NCI-H82 treated with DMSO at 0.1 percent for 48 hours (cell line): ENCODE measurements around the gene ACO2.
"Not testable (repeated sequence)": the region's sequence is repeated elsewhere in the genome, so short reads cannot be mapped to it uniquely, and the experiment has no call there.

Source experiments
- DNase-seq: peaks from one replicate; lab custom pipeline; 2025; ENCODE audit not compliant: unreplicated experiment; lab: John Stamatoyannopoulos, UW

ACO2 gene

DNA sequence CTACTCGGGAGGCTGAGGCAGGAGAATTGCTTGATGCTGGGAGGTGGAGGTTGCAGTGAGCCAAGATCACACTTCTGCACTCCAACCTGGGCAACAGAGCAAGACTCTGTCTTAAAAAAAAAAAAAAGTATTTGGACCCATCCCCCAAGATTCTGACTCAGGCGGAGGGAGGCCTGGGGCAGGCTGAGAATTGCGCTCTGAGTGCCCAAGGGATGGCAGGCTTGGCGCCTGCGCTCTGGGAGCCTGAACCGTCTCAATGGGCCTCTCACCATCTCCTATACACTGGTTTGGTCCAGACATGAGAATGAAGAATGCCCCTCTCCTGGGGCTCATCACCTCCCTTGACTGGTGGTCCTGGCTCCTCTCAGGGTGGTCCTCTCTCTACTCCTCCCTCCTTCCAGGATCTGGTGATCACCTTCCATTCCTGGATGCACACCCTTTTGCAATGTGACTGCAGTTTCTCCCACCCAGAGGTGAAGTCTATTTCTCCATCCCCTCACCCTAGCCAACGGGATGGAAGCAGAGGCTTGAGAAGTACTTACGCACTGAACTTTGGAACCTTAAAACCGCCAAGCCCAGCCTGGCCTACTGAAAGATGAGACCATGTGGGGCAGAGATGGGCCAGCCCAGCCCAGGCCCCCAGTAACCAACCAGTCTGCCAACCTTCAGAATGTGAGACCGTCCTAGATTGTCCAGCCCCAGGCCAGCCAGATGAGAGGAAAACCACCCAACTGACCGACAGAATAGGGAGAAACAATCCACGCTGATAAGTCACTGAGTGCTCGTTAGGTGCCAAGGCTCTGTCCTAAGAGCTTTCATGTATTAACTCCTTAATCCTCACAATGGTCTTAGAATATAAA lies 70.5 kb downstream of the ACO2 start:
- no peak for DNase-seq

DNA sequence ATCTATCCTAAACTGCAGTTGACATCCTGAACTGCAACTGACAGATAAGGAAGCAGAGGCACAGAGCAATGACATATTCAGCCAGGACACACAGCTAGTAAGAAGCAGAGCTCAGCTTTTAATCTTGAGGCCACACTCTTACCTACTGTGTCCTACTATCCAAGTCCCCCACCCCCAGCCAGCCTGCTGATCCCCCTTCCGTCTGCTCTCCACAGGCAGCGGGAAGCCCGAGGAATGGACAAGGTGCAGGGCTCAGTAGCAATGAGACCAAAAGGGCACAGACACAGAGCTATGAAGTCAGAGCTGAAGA lies 71.0 kb downstream of the ACO2 start:
- no peak for DNase-seq

DNA sequence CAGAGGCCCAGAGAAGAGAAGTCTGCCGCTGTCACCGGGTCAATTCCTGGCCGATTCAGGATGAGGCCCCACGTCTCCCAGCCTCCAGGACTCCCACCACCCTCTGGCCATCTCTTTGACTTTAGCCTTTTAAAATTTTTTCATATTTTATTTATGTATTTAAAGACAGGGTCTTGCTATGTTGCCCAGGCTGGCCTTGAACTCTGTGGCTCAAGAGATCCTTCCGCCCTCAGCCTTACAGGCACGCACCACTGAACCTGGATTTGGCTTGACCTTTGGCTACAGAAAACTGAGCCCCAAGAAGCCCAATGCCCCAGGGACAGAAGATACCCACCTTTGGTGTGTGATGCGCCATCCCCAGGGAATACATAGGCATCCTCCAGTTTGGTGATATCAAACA lies 71.4 kb downstream of the ACO2 start:
- no peak for DNase-seq

DNA sequence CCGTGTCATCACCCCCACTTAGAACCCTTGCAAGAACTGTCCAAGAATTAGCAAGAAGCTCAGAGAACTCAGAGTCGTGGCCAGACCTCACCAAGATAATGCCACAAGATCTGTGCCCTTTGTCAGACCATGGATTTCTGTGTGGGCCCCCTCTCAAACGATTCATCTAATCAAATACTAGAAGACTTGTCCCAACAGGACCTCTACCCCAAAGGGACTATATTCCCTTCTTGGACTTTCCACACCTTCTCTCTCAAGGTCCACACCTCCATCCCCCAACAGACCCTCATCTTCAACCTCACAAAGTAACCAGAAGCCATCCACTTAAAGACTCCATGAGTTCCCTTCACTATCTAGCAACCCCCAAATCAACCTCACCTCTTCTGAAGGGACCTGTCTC lies 72.6 kb downstream of the ACO2 start:
- DNase-seq = no peak

DNA sequence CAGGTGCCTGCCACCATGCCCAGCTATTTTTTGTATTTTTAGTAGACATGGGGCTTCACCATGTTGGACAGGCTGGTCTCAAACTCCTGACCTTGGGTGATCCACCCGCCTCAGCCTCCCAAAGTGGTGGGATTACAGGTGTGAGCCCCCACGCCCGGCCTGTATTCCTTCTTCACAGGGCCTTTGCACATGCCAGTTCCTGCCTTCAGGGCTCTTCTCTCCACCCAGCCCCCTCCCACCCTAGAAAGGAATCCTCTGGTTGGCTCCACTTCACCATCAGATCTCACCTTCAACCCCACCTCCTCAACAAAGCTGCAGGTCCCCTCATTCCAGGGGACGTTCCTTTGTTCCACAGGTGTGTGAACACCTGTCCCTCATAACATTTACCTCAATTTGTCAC lies 73.3 kb downstream of the ACO2 start:
- DNase-seq = no peak

DNA sequence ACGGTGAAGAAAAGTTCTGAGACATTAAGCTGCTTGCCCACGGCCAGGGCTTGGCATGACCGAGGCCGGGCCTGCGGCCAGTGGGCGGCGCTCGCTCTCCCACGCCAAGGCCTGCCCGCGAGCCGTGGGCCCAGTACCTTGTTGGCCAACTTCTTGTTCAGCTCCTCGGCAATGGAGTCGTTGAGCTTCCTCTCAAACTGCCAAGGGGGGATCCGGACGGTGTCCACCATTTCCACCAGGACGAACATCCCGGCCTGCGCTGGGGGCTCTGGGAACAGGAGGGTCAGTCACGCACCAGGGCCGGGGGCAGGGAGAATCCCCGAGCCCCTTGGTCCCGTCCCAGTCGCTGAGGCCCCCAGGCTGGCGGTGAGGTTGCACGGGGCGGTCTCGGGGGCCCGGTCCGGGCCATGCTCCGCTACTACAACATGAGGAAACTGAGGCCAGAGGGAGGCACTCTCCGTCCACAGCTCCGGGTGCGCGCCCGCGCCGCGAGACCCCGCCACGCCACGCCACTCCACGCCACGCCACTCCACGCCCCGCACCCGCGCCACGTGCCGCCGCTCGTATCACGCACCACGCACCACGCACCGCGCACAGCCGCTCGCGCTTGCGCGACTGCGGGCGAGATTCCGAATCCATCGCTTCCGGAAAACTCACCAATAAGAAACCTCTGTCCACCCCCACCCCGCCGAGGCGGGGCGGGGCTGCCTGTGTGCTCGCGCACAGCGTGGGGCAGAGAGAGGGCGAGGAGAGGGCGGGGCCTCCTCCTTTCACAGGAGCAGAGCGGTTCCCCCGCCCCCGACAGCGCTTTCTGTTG lies 75.1 kb downstream of the ACO2 start, which contains the start of gene POLR3H:
Gene POLR3H (minus strand): TSS at position 617 of the 817 bp plus-strand sequence. CDS start 369 bp downstream, at position 248.
- DNase-seq = peak; percentile 89

DNA sequence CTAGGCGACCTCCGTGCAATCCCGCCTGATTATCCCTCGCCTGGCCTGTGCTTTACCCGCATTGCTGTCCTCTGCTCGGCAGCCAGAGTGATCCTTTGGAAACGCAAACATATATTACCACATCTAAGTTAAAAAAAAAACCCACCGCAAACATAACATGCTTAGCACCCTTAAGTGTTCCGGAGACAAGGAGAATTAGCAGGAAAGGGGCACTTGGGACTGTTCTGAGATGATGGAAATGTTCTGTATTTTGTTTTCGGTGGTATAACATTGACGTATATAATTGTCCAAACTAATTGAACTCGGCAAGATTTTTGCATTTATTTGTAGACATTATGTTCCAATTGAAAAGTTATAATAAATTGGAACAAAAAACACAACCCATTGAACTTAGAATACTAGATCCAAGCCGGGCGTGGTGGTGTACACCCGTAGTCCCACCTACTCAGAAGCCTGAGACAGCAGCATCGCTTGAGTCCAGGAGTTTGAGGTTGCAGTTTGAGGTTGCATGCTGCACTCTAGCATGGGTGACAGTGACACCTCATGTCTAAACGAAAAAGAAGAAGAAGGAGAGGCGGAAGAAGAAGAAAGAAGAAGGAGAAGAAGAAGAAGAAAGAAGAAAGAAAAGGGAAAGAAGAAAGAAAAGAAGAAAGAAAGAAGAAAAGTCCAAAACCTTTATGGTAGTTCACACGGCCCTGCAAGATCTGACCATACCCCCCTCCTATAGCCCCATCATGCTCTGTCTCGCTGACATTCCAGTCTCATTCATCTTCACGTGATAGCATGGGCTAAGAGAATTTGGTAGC lies 76.0 kb downstream of the ACO2 start:
- no peak for DNase-seq

DNA sequence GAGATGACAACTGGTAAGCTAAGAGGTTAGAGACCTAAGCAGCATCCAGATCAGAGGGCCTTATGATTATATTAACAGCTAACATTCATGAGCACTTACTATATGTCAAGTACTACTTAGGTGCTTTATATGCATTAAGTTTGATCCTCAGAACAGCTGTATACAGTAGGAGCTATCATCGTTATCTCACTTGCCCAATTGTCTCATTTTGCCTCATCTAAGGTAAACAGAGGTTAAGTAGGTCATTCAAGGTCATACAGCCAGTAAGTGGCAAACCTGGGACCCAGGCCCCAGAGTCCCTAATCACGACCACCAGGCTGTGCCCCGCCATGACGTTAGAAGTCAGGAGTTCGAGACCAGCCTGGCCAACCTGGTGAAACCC lies 79.9 kb downstream of the ACO2 start:
- no peak for DNase-seq

DNA sequence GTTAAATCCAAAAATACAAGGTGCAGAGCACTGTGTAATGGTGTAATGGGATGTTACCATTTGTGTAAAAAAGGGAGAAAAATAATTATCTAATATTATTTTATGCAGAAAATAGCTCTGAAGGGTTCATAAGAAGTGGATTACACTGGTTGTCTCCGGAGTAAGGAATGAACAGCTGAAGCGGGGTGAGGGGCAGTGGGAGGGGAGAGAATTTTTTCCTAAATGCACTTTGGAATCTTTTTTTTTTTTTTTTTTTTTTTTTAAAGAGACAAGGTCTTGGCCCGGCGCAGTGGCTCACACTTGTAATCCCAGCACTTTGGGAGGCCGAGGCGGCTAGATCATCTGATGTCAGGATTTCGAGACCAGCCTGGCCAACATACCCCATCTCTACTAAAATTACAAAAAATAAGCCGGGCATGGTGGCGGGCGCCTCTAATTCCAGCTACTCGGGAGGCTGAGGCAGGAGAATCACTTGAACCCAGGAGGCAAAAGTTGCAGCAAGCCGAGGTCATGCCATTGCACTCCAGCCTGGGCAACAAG lies 82.1 kb downstream of the ACO2 start:
- no peak for DNase-seq

DNA sequence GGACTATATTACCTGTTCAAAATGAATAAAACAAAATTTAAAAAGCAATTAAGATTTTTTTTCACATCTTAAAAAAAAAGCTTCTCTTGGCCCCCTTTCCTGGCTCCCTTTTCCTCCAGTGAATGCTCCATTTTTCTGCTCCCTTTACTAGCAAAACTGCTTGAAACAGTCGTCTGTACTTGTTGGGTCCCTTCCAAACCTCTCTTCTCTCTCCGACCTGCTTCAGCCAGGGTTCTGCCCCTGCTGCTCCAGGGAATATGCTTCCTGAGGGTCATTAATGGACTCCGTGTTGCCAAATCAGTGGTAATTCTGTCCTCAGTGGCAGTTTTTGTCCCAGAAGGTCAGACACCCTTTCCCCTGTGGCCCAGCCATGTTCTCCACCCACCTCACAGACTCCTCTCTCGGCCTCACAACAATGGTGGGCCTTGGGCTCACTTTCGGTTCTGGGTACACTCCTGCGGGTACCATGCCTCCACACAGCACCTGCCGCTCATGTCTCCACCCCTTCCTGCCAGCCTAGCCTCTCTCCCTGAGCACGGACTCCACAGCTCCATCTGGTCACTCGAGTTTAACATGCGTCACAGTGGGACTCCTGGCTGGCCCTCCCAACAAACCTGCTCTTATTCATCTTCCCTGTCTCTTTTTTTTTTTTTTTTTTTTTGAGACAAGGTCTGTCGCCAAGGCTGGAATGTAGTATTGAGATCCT lies 83.1 kb downstream of the ACO2 start:
- no peak for DNase-seq

DNA sequence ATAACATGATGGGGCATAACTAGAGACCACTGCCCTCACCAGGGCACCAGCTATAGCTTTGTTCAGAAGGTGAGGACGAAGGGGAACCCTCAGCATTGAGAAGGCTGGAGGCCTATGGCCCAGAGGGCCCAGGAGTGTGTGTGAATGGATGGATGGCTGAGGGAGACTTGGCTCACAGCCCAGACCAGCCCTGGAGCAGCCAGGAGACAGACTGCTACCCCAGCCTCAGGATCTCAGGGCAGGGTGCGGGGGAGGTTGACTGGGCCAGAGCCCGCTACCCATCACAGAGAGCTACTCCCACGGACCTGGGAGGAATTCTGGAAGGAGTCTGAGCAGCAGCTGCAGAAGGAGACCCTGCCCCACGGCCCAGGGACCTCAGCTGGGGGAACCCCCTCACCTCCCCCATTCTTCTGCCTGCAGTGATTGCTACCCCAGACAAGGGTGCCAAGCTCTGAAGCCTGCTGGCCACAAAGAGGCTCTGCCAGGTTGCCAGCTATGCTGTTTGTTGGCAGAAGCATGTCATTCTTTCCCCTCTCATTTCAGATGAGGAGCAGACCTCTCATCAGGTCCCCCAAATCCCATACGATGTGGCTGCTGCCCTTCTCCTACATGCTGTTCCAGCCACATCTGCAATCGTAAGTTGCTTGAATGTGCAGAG lies 86.5 kb downstream of the ACO2 start:
- DNase-seq = no peak

DNA sequence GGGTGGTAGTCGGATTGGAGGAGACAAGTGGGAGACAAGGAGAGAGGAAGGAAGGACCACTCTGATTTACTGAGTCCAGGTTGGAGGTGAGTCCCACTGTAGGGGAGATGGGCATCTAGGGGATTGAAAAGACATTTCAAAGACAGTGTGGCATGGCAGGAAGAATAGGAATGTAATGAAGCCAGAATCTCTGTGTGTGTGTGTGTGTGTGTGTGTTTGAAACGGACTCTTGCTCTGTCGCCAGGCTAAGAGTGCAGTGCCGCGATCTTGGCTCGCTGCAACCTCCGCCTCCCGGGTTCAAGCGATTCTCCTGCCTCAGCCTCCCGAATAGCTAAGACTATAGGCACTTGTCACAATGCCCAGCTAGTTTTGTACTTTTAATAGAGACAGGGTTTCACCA lies 87.6 kb downstream of the ACO2 start:
- no peak for DNase-seq

DNA sequence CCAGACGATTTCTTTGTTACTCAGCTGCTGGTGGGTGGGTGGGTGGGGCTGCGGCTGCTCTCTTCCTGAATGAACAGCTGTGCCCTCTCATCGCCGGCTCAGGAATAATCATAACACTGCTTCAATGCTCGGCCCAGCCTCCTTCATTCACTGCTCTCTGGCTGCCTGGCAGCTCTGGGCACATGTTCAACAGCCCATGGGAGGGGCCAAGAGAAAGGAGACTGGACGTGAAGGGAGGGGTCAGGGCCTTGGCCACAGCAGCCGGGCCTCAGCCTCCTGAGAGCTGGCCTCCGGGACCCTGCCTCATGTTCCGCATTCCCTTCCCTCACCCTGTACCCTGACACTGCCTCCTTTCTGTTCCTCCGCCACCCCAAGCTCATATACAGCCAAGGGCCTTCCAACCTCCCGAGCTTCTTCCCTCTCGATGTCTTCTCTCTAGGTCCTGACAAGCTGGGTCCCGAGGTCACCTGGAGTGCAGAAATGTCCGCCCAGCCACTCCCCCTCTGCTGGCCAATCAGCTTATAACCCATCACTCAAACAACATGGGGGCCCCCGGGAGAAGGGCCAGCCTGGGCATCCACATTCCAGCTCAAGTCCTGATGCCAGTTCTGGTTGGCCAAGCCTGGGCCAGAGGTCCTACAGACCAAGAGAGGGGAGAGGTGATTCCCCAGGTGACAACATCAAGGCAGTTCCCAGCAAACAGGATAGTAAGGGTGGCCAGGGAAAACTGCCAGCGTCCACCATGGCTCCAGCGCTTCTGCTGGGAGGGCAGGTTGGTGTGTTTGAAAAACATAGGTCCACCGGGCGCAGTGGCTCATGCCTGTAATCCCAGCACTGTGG lies 88.7 kb downstream of the ACO2 start:
- no peak for DNase-seq

DNA sequence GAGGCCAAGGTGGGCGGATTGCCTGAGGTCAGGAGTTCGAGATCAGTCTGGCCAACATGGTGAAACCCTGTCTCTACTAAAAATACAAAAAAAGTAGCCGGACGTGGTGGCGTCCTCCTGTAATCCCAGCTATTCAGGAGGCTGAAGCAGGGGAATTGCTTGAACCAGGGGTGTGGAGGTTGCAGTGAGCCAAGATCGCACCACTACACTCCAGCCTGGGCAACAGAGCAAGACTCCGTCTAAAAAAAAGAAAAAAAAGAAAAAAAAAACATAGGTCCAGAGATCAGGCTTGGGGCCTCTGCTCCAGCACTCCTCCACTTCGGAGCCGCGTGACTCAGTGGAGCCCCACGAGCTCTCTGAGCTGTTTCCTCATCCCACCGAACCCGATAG lies 89.3 kb downstream of the ACO2 start:
- DNase-seq = not testable (repeated sequence)

DNA sequence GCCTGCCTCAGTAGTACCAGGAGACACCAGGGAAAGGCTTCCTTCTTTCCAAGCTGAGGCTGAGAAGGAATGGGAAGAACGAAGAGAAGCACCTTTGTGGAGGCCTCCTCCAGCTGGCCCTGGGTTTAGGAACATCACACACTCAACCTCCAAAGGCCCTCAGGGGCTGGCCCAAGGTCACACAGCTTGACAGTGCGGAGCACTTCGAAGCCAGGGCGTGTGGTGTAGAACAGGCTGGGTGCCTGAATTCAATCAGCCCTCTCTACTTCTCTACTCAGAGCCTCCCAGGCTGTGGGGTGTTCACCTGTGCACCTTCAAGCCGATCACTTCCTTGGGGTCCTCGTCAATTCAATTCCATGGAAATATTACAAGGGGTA lies 91.2 kb downstream of the ACO2 start:
- no peak for DNase-seq

DNA sequence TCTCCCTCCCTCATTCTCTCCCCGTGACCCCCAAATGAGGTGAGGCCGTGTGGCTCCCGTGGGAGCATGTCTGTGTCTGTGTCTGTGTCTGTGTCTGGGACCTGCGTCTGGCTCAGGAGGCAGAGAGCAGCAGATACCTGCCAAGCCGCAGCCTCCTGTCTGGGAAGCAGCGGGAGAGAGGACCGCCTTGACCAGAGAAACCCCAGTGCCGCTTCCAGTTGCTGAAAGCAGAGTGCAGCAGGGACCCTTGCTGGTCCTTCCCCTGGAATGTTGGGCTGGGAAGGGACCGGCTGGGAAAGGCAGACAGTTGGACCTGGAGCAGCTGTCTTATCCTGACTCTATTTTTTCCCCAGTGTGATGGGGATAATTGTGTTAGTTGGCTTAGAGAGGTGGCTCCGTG lies 92.4 kb downstream of the ACO2 start:
- no peak for DNase-seq

DNA sequence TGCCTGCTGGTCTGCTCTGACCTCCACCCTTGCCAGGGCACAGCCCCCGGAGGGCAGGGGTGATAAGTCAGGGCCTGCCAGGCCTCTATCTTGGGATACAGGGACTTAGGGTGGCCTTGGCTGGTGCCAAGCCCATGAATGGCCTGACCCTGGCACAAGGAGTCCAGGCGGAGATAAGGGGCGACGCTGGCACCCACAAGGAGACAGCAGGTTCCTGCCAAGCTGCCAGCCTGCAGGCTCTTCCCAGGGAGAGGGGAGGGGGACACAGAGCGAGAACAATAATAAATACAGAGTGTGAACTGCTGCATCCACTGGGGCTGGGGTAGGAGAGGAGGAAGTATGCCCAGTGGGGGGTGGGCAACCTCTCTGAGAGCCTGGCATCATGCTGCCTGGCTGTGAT lies 92.9 kb downstream of the ACO2 start:
- DNase-seq = no peak

DNA sequence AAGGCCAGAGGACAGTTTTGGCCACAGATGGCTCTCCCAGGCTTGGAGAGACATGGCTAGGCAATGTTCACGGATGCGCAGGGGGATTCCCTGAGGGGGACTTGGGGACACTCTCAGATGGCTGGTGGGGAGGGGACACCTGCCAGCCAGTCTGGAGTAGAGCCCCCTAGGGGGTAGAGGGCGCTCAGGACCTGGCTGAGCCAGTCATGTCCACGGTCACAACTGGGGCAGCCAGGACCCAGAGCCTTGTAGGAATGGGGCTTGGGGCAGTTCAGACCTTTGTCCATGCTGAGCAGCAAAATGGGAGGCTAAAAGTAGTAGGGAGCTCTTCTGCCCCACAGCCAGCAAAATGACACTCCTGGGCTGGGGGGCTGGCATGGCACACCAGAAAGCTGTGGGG lies 93.5 kb downstream of the ACO2 start:
- DNase-seq = no peak

DNA sequence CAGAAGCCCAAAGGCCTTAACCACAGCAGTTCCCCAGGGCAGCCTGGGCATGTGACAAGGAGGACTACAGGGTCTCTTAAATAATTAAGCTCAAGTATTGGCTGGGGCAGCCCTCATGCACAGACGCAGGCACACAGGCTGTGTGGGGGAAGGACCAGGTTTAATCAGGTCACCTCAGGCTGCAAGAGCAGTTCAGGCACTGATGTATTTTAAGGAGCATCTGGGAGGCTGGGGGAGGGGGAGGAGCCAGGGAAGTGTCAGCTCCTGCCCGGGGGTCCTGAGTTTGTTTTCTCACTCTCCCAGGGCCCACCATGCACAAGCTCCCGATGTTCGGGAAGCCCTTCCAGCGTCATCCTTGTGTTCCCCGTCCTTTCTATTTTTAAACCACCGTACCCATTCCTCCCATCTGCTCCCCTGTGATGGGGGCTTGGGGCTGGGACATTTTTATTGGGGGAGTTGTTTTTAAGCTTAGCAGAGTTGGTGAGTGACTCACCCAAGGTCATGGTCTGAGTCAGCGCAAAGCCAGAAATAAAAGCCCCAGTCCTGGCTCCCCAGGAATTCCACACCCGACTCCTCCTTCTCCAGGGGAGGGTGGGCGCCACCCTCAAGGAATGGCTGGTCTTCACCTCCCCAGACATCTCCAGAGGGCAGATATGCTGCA lies 94.3 kb downstream of the ACO2 start:
- DNase-seq = peak; percentile 43
